CD14-positive monocyte (primary cell): Measurements from ENCODE around the gene APBA3. TPM values are rescaled to one million over a fixed set of nuclear protein-coding genes. Genes with fewer than 3 reads are reported as not detected.

Experiments
- DNase-seq, 3 donors: peaks; one replicate each; pipeline ENCODE4 v3.0.0-alpha.2; 2011 to 2022
- H2AFZ ChIP-seq: 2 replicates; pipeline ENCODE4 v1.6.0; 2012; ENCODE audit warnings: mild to moderate bottlenecking, low read depth, low read length, inconsistent platforms; ENCODE audit not compliant: insufficient read depth, poor library complexity, severe bottlenecking
- H3K27ac ChIP-seq, 2 donors: 1 replicate in 1 of 2; 2 replicates in 1 of 2; pipeline ENCODE4 v1.5.1; 2012 to 2013; ENCODE audit warnings: low read length in 2 of 2, control low read depth in 1 of 2, inconsistent platforms in 1 of 2, low read depth in 1 of 2, mild to moderate bottlenecking in 1 of 2
- H3K27me3 ChIP-seq, 2 donors: one replicate each; pipeline versions ENCODE4 v1.6.0 to v1.6.1; 2011 to 2013; ENCODE audit warnings: low read length in 2 of 2; ENCODE audit not compliant: control insufficient read depth in 2 of 2, insufficient read depth in 2 of 2
- H3K36me3 ChIP-seq, 2 donors: replicated peaks in 1 of 2; 1 replicate in 1 of 2; 2 replicates in 1 of 2; pipeline versions ENCODE4 v1.5.1 to v1.6.1; 2012 to 2013; ENCODE audit warnings: low read length in 2 of 2, control low read depth in 1 of 2, inconsistent platforms in 1 of 2, mild to moderate bottlenecking in 1 of 2; ENCODE audit not compliant: insufficient read depth in 2 of 2, control insufficient read depth in 1 of 2
- H3K4me1 ChIP-seq, 2 donors: 1 replicate in 1 of 2; 2 replicates in 1 of 2; pipeline versions ENCODE4 v1.5.1 to v1.6.1; 2012 to 2013; ENCODE audit warnings: low read length in 2 of 2, control low read depth in 1 of 2, inconsistent platforms in 1 of 2, mild to moderate bottlenecking in 1 of 2, moderate library complexity in 1 of 2; ENCODE audit not compliant: insufficient read depth in 2 of 2, control insufficient read depth in 1 of 2
- H3K4me2 ChIP-seq: replicated peaks from 2 replicates; pipeline ENCODE3; 2012; ENCODE audit warnings: low read length, moderate library complexity, mild to moderate bottlenecking; ENCODE audit not compliant: poor library complexity, severe bottlenecking; ENCODE audit errors: extremely low read depth
- H3K4me3 ChIP-seq, 3 experiments: fragments of 200-600 bp in 1 of 3; sonication (generic) in 1 of 3; replicated peaks in 1 of 3; 1 replicate in 2 of 3; 2 replicates in 1 of 3; pipeline ENCODE4 v1.5.1; 2011 to 2013; ENCODE audit warnings: low read length in 3 of 3, mild to moderate bottlenecking in 3 of 3, control low read depth in 2 of 3, low read depth in 2 of 3, inconsistent platforms in 1 of 3, moderate library complexity in 1 of 3
- H3K79me2 ChIP-seq: 2 replicates; pipeline ENCODE4 v1.6.0; 2012; ENCODE audit warnings: mild to moderate bottlenecking, control low read depth, inconsistent platforms, low read length, moderate library complexity; ENCODE audit not compliant: insufficient read depth
- H3K9ac ChIP-seq: 2 replicates; pipeline ENCODE4 v1.6.0; 2017; ENCODE audit warnings: low read length, mild to moderate bottlenecking; ENCODE audit not compliant: insufficient read depth, poor library complexity, severe bottlenecking
- H3K9me3 ChIP-seq, 2 donors: replicated peaks in 1 of 2; 1 replicate in 1 of 2; 2 replicates in 1 of 2; pipeline versions ENCODE4 v1.5.1 to v1.6.1; 2012 to 2013; ENCODE audit warnings: low read length in 2 of 2, control low read depth in 1 of 2; ENCODE audit not compliant: control insufficient read depth in 1 of 2, insufficient read depth in 1 of 2
- H4K20me1 ChIP-seq: 2 replicates; pipeline ENCODE4 v1.6.0; 2012; ENCODE audit warnings: mild to moderate bottlenecking, low read length, control low read depth, moderate library complexity; ENCODE audit not compliant: insufficient read depth
- H3K27ac Mint-ChIP-seq, 7 donors: one replicate each; pipeline ENCODE4 v1.8.0; 2020; ENCODE audit warnings: mild to moderate bottlenecking in 7 of 7, mixed read lengths in 7 of 7, moderate library complexity in 6 of 7, inconsistent platforms in 2 of 7
- H3K27me3 Mint-ChIP-seq, 3 donors: one replicate each; pipeline ENCODE4 v1.8.0; 2021 to 2022; ENCODE audit warnings: low read depth in 3 of 3, mild to moderate bottlenecking in 3 of 3, mixed read lengths in 3 of 3, moderate library complexity in 3 of 3, inconsistent platforms in 1 of 3
- H3K36me3 Mint-ChIP-seq, 2 donors: one replicate each; pipeline ENCODE4 v1.8.0; 2020; ENCODE audit warnings: mixed read lengths in 2 of 2, inconsistent platforms in 1 of 2, mild to moderate bottlenecking in 1 of 2
- H3K4me1 Mint-ChIP-seq: one replicate; pipeline ENCODE4 v1.8.0; 2020; ENCODE audit warnings: mild to moderate bottlenecking, mixed read lengths
- H3K4me3 Mint-ChIP-seq, 2 donors: one replicate each; pipeline ENCODE4 v1.8.0; 2020; ENCODE audit warnings: mild to moderate bottlenecking in 2 of 2, mixed read lengths in 2 of 2, moderate library complexity in 1 of 2
- H3K9me3 Mint-ChIP-seq, 7 donors: one replicate each; pipeline ENCODE4 v1.8.0; 2020 to 2022; ENCODE audit warnings: mixed read lengths in 7 of 7, mild to moderate bottlenecking in 6 of 7, moderate library complexity in 6 of 7, inconsistent platforms in 2 of 7
- WGBS: methylation state at CpG from one replicate; pipeline ENCODE4 v1.1.5; 2013; ENCODE audit warnings: missing lambda C conversion rate; ENCODE audit not compliant: insufficient coverage; 5-methylcytosine and 5-hydroxymethylcytosine counted together
- intact Hi-C, 2 donors: fragments of 100-400 bp; cut with micrococcal nuclease; formaldehyde crosslinking; loops; one replicate each; pipeline versions ENCODE4 v1.15.0 to v1.15.1; 2023
- polyA plus RNA-seq, 3 donors: library from polyadenylated mRNA; depleted of rRNA in 1 of 3; unstranded in 2 of 3; stranded (reverse) in 1 of 3; fragments of 300-500 nt in 2 of 3; fragments of >200 nt in 1 of 3; fragmentation: Illumina TruSeq in 2 of 3; gene quantifications; 1 replicate in 2 of 3; 2 replicates in 1 of 3; pipeline ENCODE4 v1.2.3, GENCODE V29; 2012 to 2021
- TF ChIP-seq, protein P1 (sequence below): fragments of 200-600 bp; IDR thresholded peaks from one replicate; pipeline ENCODE4 v1.8.0; 2022; ENCODE audit warnings: antibody characterized with exemption, mild to moderate bottlenecking

APBA3 gene
- polyA plus RNA-seq, 3 donors: 14.5 to 23.1 (median 16.1) TPM

- peaks cover 42 to 64% (median 51%) of the 10 kb centered on the region in 3 donors for H3K27me3 Mint-ChIP-seq
- TF ChIP-seq, protein P1, sequence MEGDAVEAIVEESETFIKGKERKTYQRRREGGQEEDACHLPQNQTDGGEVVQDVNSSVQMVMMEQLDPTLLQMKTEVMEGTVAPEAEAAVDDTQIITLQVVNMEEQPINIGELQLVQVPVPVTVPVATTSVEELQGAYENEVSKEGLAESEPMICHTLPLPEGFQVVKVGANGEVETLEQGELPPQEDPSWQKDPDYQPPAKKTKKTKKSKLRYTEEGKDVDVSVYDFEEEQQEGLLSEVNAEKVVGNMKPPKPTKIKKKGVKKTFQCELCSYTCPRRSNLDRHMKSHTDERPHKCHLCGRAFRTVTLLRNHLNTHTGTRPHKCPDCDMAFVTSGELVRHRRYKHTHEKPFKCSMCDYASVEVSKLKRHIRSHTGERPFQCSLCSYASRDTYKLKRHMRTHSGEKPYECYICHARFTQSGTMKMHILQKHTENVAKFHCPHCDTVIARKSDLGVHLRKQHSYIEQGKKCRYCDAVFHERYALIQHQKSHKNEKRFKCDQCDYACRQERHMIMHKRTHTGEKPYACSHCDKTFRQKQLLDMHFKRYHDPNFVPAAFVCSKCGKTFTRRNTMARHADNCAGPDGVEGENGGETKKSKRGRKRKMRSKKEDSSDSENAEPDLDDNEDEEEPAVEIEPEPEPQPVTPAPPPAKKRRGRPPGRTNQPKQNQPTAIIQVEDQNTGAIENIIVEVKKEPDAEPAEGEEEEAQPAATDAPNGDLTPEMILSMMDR: no peak
- Histone ChIP-seq H3K27ac (no peak overlapping the region), H3K9ac (no peak overlapping the region), H3K4me3 (no peak overlapping the region), H2AFZ (no peak overlapping the region), H3K9me3 (peaks cover 9 to 14% of the 10 kb centered on the region in 2 donors), H4K20me1 (no peaks in the 10 kb centered on the region), H3K79me2 (no peaks in the 10 kb centered on the region), H3K4me2 (no peak overlapping the region), H3K27me3 (peaks cover 29 to 46% of the 10 kb centered on the region in 2 donors), H3K4me1 (peaks cover 5 to 10% of the 10 kb centered on the region in 2 donors), H3K36me3 (no peaks in the 10 kb centered on the region)
- intact Hi-C loops: no loop called here
- peaks cover 3% of the 10 kb centered on the region for H3K4me1 Mint-ChIP-seq
- WGBS: 100% methylated on average over 1 of the region's 4 CpGs
- peaks cover 0 to 14% (median 11%) of the 10 kb centered on the region in 7 donors for H3K9me3 Mint-ChIP-seq
- no peak for DNase-seq
- H3K36me3 Mint-ChIP-seq: peaks cover 2 to 3% of the 10 kb centered on the region in 2 donors
- peak overlapping the region in 1 of 2 donors; percentile 42 for H3K4me3 Mint-ChIP-seq
- H3K27ac Mint-ChIP-seq: peak overlapping the region in 1 of 7 donors; percentile 61
These were observed 41.6 kb downstream of the APBA3 start for GRCh38 chr19:3719868-3720267.

DNA sequence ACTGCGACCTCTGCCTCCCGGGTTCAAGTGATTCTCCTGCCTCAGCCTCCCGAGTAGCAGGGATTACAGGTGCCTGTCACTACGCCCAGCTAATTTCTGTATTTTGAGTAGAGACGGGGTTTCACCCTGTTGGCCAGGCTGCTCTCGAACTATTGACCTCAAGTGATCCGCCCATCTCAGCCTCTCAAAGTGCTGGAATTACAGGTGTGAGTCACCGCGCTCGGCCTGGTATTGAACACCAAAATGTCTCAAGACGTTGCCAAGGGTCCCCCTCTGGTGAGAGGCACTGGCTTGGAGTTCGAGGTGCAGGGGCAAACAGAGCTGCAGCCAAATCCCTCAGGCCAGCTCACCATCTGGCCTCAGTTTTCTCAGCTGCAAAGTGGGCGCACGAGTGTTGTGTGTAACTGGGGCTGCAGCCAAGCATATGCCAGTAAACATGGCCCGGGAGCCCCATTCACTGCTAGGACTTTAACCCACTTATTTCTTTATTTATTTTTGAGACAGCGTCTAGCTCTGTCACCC, 45.3 kb downstream of the APBA3 start:
- Histone ChIP-seq H3K9ac (no peak overlapping the region), H2AFZ (no peak overlapping the region), H3K79me2 (no peaks in the 10 kb centered on the region), H3K36me3 (no peaks in the 10 kb centered on the region), H3K4me2 (no peak overlapping the region), H3K9me3 (peaks cover 2 to 5% of the 10 kb centered on the region in 2 donors), H3K4me3 (no peak overlapping the region), H3K4me1 (peaks cover under 1 to 3% of the 10 kb centered on the region in 2 donors), H4K20me1 (no peaks in the 10 kb centered on the region), H3K27ac (no peak overlapping the region), H3K27me3 (peaks cover 14 to 24% of the 10 kb centered on the region in 2 donors)
- no peak for DNase-seq
- 97% methylated on average over 16 of the region's 16 CpGs for WGBS
- Mint-ChIP-seq H3K36me3 (no peaks in the 10 kb centered on the region), H3K4me3 (no peak overlapping the region), H3K27me3 (peaks cover 23 to 45% (median 32%) of the 10 kb centered on the region in 3 donors), H3K27ac (no peak overlapping the region), H3K9me3 (peaks cover 0 to 7% (median 4%) of the 10 kb centered on the region in 7 donors), H3K4me1 (peaks cover 10% of the 10 kb centered on the region)
- intact Hi-C loops: no loop called here
- TF ChIP-seq, protein P1: no peak
